Thoracic aorta (tissue), 2 donors: ENCODE results near the gene CREB3L2. TPM values are rescaled to one million over a fixed set of nuclear protein-coding genes. Genes with fewer than 3 reads are reported as not detected.

Experiments
- ATAC-seq: fragments of 150-250 bp; one replicate; pipeline ENCODE4 v1.8.0; 2017; ENCODE audit warnings: low read depth; ENCODE audit not compliant: insufficient number of reproducible peaks, low FRiP score
- DNase-seq: peaks from one replicate; pipeline ENCODE4 v3.0.0-alpha.2; 2020; ENCODE audit warnings: low spot score
- H3K27ac ChIP-seq, 2 donors: fragments of 200-600 bp; sonication (generic); 1 replicate in 1 of 2; 2 replicates in 1 of 2; pipeline ENCODE4 v1.5.1; 2016; ENCODE audit warnings: mild to moderate bottlenecking in 2 of 2, moderate library complexity in 2 of 2
- H3K27me3 ChIP-seq: fragments of 200-600 bp; sonication (generic); replicated peaks from 2 replicates; pipeline ENCODE4 v1.6.0; 2016; ENCODE audit warnings: mild to moderate bottlenecking; ENCODE audit not compliant: insufficient read depth
- H3K36me3 ChIP-seq: fragments of 200-600 bp; sonication (generic); one replicate; pipeline ENCODE4 v1.5.1; 2016
- H3K4me1 ChIP-seq, 2 donors: fragments of 200-600 bp; sonication (generic); 1 replicate in 1 of 2; 2 replicates in 1 of 2; pipeline versions ENCODE4 v1.5.1 to v1.6.0; 2016; ENCODE audit warnings: low read depth in 2 of 2, mild to moderate bottlenecking in 1 of 2; ENCODE audit not compliant: control insufficient read depth in 1 of 2
- H3K4me3 ChIP-seq: fragments of 200-600 bp; sonication (generic); 2 replicates; pipeline ENCODE4 v1.5.1; 2016; ENCODE audit warnings: mild to moderate bottlenecking
- H3K9me3 ChIP-seq: fragments of 200-600 bp; sonication (generic); 2 replicates; pipeline ENCODE4 v1.5.1; 2016
- total RNA-seq, 2 donors: library from RNA; depleted of rRNA; stranded (reverse); fragments of >200 nt; gene quantifications; one replicate each; pipeline versions ENCODE4 v1.1.0 to v1.2.3, GENCODE V29; 2016
- TF ChIP-seq, protein P1 (sequence below): fragments of 200-600 bp; sonication (generic); IDR thresholded peaks from one replicate; pipeline ENCODE4 v1.5.1; 2019; ENCODE audit warnings: antibody characterized with exemption

Gene CREB3L2
- total RNA-seq, 2 donors from 2014 or later, result 85.3 to 96.7 TPM

DNA sequence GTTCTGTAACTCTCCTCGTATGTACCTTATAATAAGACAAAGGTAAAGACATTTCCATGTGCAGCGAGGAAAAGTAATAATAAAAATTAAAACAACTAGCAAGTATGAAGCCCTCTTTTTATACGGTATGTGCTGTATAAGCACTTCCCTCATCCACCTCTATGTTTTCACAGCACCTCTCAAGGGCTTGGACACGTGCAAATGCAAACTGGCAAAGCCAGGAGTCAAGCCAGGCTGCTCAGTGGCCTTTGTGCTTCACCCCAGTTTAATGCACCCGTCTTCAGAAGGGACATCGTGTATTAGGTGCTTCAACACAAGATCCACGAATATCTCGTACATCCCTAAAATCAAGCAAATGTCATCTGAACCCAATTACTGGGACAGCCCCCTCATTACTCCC is 153.8 kb downstream of the CREB3L2 start:
- no peaks in the 10 kb centered on the region for H3K9me3 ChIP-seq
- no peaks in the 10 kb centered on the region for H3K27me3 ChIP-seq
- TF ChIP-seq, protein P1, sequence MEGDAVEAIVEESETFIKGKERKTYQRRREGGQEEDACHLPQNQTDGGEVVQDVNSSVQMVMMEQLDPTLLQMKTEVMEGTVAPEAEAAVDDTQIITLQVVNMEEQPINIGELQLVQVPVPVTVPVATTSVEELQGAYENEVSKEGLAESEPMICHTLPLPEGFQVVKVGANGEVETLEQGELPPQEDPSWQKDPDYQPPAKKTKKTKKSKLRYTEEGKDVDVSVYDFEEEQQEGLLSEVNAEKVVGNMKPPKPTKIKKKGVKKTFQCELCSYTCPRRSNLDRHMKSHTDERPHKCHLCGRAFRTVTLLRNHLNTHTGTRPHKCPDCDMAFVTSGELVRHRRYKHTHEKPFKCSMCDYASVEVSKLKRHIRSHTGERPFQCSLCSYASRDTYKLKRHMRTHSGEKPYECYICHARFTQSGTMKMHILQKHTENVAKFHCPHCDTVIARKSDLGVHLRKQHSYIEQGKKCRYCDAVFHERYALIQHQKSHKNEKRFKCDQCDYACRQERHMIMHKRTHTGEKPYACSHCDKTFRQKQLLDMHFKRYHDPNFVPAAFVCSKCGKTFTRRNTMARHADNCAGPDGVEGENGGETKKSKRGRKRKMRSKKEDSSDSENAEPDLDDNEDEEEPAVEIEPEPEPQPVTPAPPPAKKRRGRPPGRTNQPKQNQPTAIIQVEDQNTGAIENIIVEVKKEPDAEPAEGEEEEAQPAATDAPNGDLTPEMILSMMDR, result no peak
- peaks cover 4 to 10% of the 10 kb centered on the region in 2 donors for H3K4me1 ChIP-seq
- no peak overlapping the region for H3K4me3 ChIP-seq
- ATAC-seq (no peak), DNase-seq (no peak)
- H3K36me3 ChIP-seq, result no peaks in the 10 kb centered on the region
- H3K27ac ChIP-seq, result peak overlapping the region in 1 of 2 donors; percentile 44

DNA sequence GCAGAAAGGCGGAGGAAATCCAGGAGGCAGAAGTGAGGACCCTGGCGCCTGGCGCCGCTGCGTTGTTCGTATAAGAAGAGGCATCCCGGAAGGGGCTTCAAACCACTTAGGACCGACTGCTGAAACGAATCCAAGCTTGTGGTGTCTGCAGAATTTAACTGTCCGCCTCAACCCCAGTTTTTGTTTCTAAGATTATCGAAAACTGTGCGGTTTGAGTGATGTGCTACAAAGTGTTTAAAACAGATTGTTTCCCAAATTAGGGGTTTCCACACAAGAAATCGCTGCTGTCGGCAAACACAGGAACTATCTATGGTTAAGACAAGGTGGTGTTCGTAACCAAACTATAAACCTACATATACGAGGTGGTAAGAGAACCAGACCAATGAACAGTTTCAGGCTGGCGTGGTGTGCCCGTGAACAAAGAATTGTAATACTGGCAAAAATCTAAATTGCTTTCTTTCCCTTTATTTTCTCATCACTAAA is 154.3 kb downstream of the CREB3L2 start:
- Histone ChIP-seq H3K4me3 (peak overlapping the region; percentile 73), H3K27ac (peak overlapping the region; percentile 39 to 44), H3K36me3 (no peaks in the 10 kb centered on the region), H3K9me3 (no peaks in the 10 kb centered on the region), H3K27me3 (no peaks in the 10 kb centered on the region), H3K4me1 (peaks cover 4 to 10% of the 10 kb centered on the region in 2 donors)
- no peak for DNase-seq
- no peak for ATAC-seq
- TF ChIP-seq, protein P1, result no peak

DNA sequence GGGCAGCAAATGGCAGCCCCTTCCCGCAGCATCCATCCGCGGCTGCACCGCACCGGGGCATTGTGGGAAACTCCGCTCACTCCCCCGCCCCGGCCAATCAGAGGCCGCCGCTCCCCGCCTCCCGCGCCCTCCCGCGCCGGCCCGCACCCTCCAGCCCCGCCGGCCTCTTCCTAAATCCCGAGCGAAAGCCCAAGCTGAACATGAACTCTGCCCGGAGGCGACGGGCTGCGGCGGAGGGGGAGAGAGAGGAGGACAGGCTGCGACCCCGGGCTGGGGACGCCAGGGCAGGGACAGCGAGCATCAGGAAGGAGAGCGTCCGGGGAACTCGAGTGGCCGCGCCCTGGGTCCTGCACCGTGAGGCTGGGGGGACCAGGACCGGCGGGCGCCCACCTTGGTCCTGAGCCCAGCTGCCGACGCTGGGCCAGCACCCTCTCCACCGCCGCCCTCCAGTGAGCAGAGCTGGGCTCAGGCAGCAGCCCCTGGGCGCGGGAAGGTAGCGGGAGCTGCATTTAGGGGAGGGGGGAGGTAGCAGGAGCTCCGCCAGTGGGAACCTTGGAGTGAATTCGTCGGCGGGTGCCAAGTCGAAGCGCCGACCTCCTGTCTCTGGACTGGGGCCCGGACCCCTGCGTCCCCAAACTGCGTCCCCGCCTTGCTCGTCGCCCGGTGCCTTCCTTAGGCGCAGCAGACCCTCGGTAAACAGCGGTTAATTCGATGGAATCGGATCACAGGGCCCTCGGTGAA is 154.9 kb downstream of the CREB3L2 start, which contains the start of gene DGKI:
Gene DGKI (minus strand): TSS at position 148 of the 741 bp plus-strand sequence.
- no peak for ATAC-seq
- Histone ChIP-seq H3K9me3 (no peaks in the 10 kb centered on the region), H3K27ac (peak within 1 kb of the TSS; percentile 39 to 44), H3K27me3 (no peaks in the 10 kb centered on the region), H3K4me1 (peaks cover 4 to 10% of the 10 kb centered on the region in 2 donors), H3K36me3 (no peaks in the 10 kb centered on the region), H3K4me3 (peak within 1 kb of the TSS; percentile 73)
- no peak for DNase-seq
- TF ChIP-seq, protein P1, result no peak

DNA sequence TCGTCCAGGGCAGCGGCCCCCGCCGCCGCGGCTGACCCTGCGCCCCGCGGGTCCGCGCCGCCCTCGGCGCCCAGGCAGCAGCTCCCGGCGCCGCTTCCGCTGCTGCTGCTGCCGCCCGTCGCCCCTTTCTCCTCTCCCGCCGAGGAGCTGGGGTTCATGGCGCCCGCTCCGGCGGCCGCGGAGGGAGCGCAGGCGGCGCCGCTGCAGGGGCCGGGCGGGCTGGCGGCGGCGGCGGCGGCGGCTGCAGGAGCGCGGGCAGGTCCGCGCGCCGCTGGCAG is 155.4 kb downstream of the CREB3L2 start:
- DNase-seq (no peak), ATAC-seq (no peak)
- TF ChIP-seq, protein P1, result no peak
- no peaks in the 10 kb centered on the region for H3K27me3 ChIP-seq
- no peaks in the 10 kb centered on the region for H3K9me3 ChIP-seq
- H3K4me1 ChIP-seq, result peaks cover 4 to 10% of the 10 kb centered on the region in 2 donors
- no peak overlapping the region for H3K27ac ChIP-seq
- no peaks in the 10 kb centered on the region for H3K36me3 ChIP-seq
- peak overlapping the region; percentile 73 for H3K4me3 ChIP-seq

DNA sequence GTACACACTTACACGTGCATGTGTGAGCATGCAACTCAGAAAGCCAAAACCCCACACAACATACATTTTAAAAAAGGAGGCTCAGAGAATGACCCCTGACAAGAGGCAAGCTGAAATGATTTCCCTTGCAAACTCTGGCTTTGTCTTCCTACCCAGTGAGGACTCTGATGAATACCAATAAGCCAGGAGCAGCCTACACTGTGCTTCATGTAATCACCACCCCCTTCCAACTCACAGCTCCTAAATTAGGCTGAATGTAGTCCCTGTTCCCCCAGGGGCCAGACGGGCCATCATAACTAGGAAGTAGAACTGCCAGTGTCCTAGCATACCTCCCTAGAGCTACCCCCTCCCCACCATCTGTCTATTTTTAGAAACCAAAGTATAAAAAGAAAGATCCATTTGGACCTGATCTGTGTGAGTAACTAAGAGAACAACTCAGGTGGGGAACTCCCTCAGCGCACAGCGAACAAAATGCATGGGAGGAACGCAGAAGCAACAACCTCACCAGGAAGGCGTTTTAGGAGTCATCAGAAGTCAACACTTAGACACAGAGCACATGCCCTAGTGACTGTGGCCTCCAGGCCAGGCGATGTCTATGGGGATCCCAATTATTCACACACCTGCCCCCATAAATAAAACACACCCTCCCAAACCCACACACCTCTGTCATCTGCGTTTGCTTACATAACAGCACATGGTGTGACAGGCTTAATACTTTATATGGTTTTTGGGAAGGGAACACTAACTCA is 157.0 kb downstream of the CREB3L2 start:
- H3K27ac ChIP-seq, result no peak overlapping the region
- no peak for DNase-seq

More for the DNA sequence above, 157.0 kb downstream of the CREB3L2 start:
- H3K4me3 ChIP-seq, result no peak overlapping the region
- H3K4me1 ChIP-seq, result peaks cover 4 to 12% of the 10 kb centered on the region in 2 donors
- TF ChIP-seq, protein P1, result no peak
- H3K9me3 ChIP-seq, result no peaks in the 10 kb centered on the region
- ATAC-seq, result no peak
- H3K36me3 ChIP-seq, result no peaks in the 10 kb centered on the region
- H3K27me3 ChIP-seq, result no peaks in the 10 kb centered on the region
